NCI-H146 treated with DMSO at 0.1 percent for 48 hours (cell line): Measurements from ENCODE around the gene TMEM238L.

ENCODE experiments used
- DNase-seq: peaks from one replicate; lab custom pipeline; 2025; ENCODE audit not compliant: unreplicated experiment; lab: John Stamatoyannopoulos, UW

TMEM238L gene

GRCh38 chr17:10805911-10806310 lies 2.0 kb upstream of the TMEM238L start:
- DNase-seq = no peak

GRCh38 chr17:10804546-10804945 lies 647 bp upstream of the TMEM238L start:
- no peak for DNase-seq

- no peak for DNase-seq
These were observed 549 bp downstream of the TMEM238L start for GRCh38 chr17:10803350-10803749.

GRCh38 chr17:10802496-10803284 lies 1.2 kb downstream of the TMEM238L start:
- no peak for DNase-seq

GRCh38 chr17:10799407-10799806 lies 4.5 kb downstream of the TMEM238L start:
- no peak for DNase-seq

- DNase-seq = no peak
These were observed 5.0 kb downstream of the TMEM238L start for GRCh38 chr17:10798910-10799309.

- no peak for DNase-seq
These were observed 5.6 kb downstream of the TMEM238L start for GRCh38 chr17:10798332-10798749.

GRCh38 chr17:10797476-10798328 lies 6.2 kb downstream of the TMEM238L start:
- DNase-seq = no peak

GRCh38 chr17:10793816-10794215 lies 10.1 kb downstream of the TMEM238L start:
- DNase-seq = no peak

GRCh38 chr17:10793256-10793655 lies 10.6 kb downstream of the TMEM238L start:
- no peak for DNase-seq

- no peak for DNase-seq
These were observed 11.7 kb downstream of the TMEM238L start for GRCh38 chr17:10792151-10792550.

GRCh38 chr17:10790491-10791401 lies 13.2 kb downstream of the TMEM238L start:
- DNase-seq = no peak

GRCh38 chr17:10789694-10790271 lies 14.1 kb downstream of the TMEM238L start:
- DNase-seq = no peak

- DNase-seq = no peak
These were observed 16.4 kb downstream of the TMEM238L start for GRCh38 chr17:10787306-10788045.

- no peak for DNase-seq
These were observed 18.6 kb downstream of the TMEM238L start for GRCh38 chr17:10785295-10785694.

- no peak for DNase-seq
These were observed 24.3 kb downstream of the TMEM238L start for GRCh38 chr17:10779609-10780008.

- no peak for DNase-seq
These were observed 26.0 kb downstream of the TMEM238L start for GRCh38 chr17:10777890-10778289.

- no peak for DNase-seq
These were observed 26.6 kb downstream of the TMEM238L start for GRCh38 chr17:10777131-10777807.

GRCh38 chr17:10776381-10776780 lies 27.5 kb downstream of the TMEM238L start:
- no peak for DNase-seq
